ENCODE measurements around the gene KLHL40.

KLHL40 gene

GRCh38 chr3:42733501-42734262, 48.3 kb downstream of the KLHL40 start:
- Histone ChIP-seq H3K4me3 (ENCODE audit: low read length) (no peak overlapping the region), H3K9me3 (ENCODE audit: control insufficient read depth, low read length) (peaks cover 4% of the 10 kb centered on the region), H3K9ac (ENCODE audit: low read length) (no peak overlapping the region), H3K36me3 (ENCODE audit: control insufficient read depth, insufficient read depth, low read length, severe bottlenecking) (no peaks in the 10 kb centered on the region), H3K27me3 (replicated peaks; ENCODE audit: control insufficient read depth, insufficient read depth, low read length) (no peaks in the 10 kb centered on the region), H3K4me1 (ENCODE audit: control insufficient read depth, insufficient read depth, low read length) (no peaks in the 10 kb centered on the region)
- DNase-seq (ENCODE audit: low read depth) = no peak

GRCh38 chr3:42734263-42734860, 49.0 kb downstream of the KLHL40 start:
- no peaks in the 10 kb centered on the region for H3K4me1 ChIP-seq (ENCODE audit: control insufficient read depth, insufficient read depth, low read length)
- no peaks in the 10 kb centered on the region for H3K36me3 ChIP-seq (ENCODE audit: control insufficient read depth, insufficient read depth, low read length, severe bottlenecking)
- H3K9ac ChIP-seq (ENCODE audit: low read length) = no peak overlapping the region
- H3K4me3 ChIP-seq (ENCODE audit: low read length) = no peak overlapping the region
- no peaks in the 10 kb centered on the region for H3K27me3 ChIP-seq (replicated peaks; ENCODE audit: control insufficient read depth, insufficient read depth, low read length)
- H3K9me3 ChIP-seq (ENCODE audit: control insufficient read depth, low read length) = no peaks in the 10 kb centered on the region
- no peak for DNase-seq (ENCODE audit: low read depth)

GRCh38 chr3:42735019-42735418, 49.7 kb downstream of the KLHL40 start:
- no peaks in the 10 kb centered on the region for H3K36me3 ChIP-seq (ENCODE audit: control insufficient read depth, insufficient read depth, low read length, severe bottlenecking)
- no peaks in the 10 kb centered on the region for H3K27me3 ChIP-seq (replicated peaks; ENCODE audit: control insufficient read depth, insufficient read depth, low read length)
- H3K4me3 ChIP-seq (ENCODE audit: low read length) = no peak overlapping the region
- H3K9ac ChIP-seq (ENCODE audit: low read length) = no peak overlapping the region
- H3K4me1 ChIP-seq (ENCODE audit: control insufficient read depth, insufficient read depth, low read length) = no peaks in the 10 kb centered on the region
- no peaks in the 10 kb centered on the region for H3K9me3 ChIP-seq (ENCODE audit: control insufficient read depth, low read length)
- no peak for DNase-seq (ENCODE audit: low read depth)

- Histone ChIP-seq H3K9me3 (ENCODE audit: control insufficient read depth, low read length) (no peaks in the 10 kb centered on the region), H3K36me3 (ENCODE audit: control insufficient read depth, insufficient read depth, low read length, severe bottlenecking) (no peaks in the 10 kb centered on the region), H3K4me3 (ENCODE audit: low read length) (no peak overlapping the region), H3K9ac (ENCODE audit: low read length) (no peak overlapping the region), H3K27me3 (replicated peaks; ENCODE audit: control insufficient read depth, insufficient read depth, low read length) (no peaks in the 10 kb centered on the region), H3K4me1 (ENCODE audit: control insufficient read depth, insufficient read depth, low read length) (no peaks in the 10 kb centered on the region)
- DNase-seq (ENCODE audit: low read depth) = no peak
Measured at GRCh38 chr3:42735615-42736014, 50.3 kb downstream of the KLHL40 start.

- Histone ChIP-seq H3K4me1 (ENCODE audit: control insufficient read depth, insufficient read depth, low read length) (no peaks in the 10 kb centered on the region), H3K27me3 (replicated peaks; ENCODE audit: control insufficient read depth, insufficient read depth, low read length) (no peaks in the 10 kb centered on the region), H3K9ac (ENCODE audit: low read length) (no peak overlapping the region), H3K9me3 (ENCODE audit: control insufficient read depth, low read length) (no peaks in the 10 kb centered on the region), H3K36me3 (ENCODE audit: control insufficient read depth, insufficient read depth, low read length, severe bottlenecking) (no peaks in the 10 kb centered on the region), H3K4me3 (ENCODE audit: low read length) (no peak overlapping the region)
- no peak for DNase-seq (ENCODE audit: low read depth)
Measured at GRCh38 chr3:42736081-42736480, 50.7 kb downstream of the KLHL40 start.

- no peak for DNase-seq (ENCODE audit: low read depth)
- Histone ChIP-seq H3K9me3 (ENCODE audit: control insufficient read depth, low read length) (no peaks in the 10 kb centered on the region), H3K27me3 (replicated peaks; ENCODE audit: control insufficient read depth, insufficient read depth, low read length) (no peaks in the 10 kb centered on the region), H3K4me3 (ENCODE audit: low read length) (no peak overlapping the region), H3K9ac (ENCODE audit: low read length) (no peak overlapping the region), H3K4me1 (ENCODE audit: control insufficient read depth, insufficient read depth, low read length) (no peaks in the 10 kb centered on the region), H3K36me3 (ENCODE audit: control insufficient read depth, insufficient read depth, low read length, severe bottlenecking) (no peaks in the 10 kb centered on the region)
Measured at GRCh38 chr3:42736531-42736930, 51.2 kb downstream of the KLHL40 start.

GRCh38 chr3:42739401-42740158, 54.2 kb downstream of the KLHL40 start:
- H3K4me3 ChIP-seq (ENCODE audit: low read length) = no peak overlapping the region
- no peaks in the 10 kb centered on the region for H3K4me1 ChIP-seq (ENCODE audit: control insufficient read depth, insufficient read depth, low read length)
- H3K9me3 ChIP-seq (ENCODE audit: control insufficient read depth, low read length) = no peaks in the 10 kb centered on the region
- H3K27me3 ChIP-seq (replicated peaks; ENCODE audit: control insufficient read depth, insufficient read depth, low read length) = no peaks in the 10 kb centered on the region
- no peak for DNase-seq (ENCODE audit: low read depth)
- no peak overlapping the region for H3K9ac ChIP-seq (ENCODE audit: low read length)
- no peaks in the 10 kb centered on the region for H3K36me3 ChIP-seq (ENCODE audit: control insufficient read depth, insufficient read depth, low read length, severe bottlenecking)

- no peak for DNase-seq (ENCODE audit: low read depth)
- no peak overlapping the region for H3K9ac ChIP-seq (ENCODE audit: low read length)
- no peaks in the 10 kb centered on the region for H3K27me3 ChIP-seq (replicated peaks; ENCODE audit: control insufficient read depth, insufficient read depth, low read length)
- H3K4me1 ChIP-seq (ENCODE audit: control insufficient read depth, insufficient read depth, low read length) = peaks cover 9% of the 10 kb centered on the region
- H3K36me3 ChIP-seq (ENCODE audit: control insufficient read depth, insufficient read depth, low read length, severe bottlenecking) = no peaks in the 10 kb centered on the region
- H3K4me3 ChIP-seq (ENCODE audit: low read length) = no peak overlapping the region
- no peaks in the 10 kb centered on the region for H3K9me3 ChIP-seq (ENCODE audit: control insufficient read depth, low read length)
Measured at GRCh38 chr3:42741796-42742195, 56.5 kb downstream of the KLHL40 start.

Measured in adipocyte (in vitro differentiated cells).